Stomach (tissue), 9 donors: ENCODE measurements around the gene SLC16A7. TPM values are rescaled to one million over a fixed set of nuclear protein-coding genes. Genes with fewer than 3 reads are reported as not detected.

Experiments
- DNase-seq, 2 donors: peaks; one replicate each; pipeline versions ENCODE4 v3.0.0 to v3.0.0-alpha.2; 2013 to 2019
- H3K27ac ChIP-seq, 5 donors: fragments of 200-600 bp in 4 of 5; sonication (generic) in 4 of 5; one replicate each; pipeline ENCODE4 v1.5.1; 2013 to 2019; ENCODE audit warnings: mild to moderate bottlenecking in 1 of 5, moderate library complexity in 1 of 5
- H3K27me3 ChIP-seq, 3 donors: fragments of 200-600 bp; sonication (generic); one replicate each; pipeline ENCODE4 v1.5.1; 2017 to 2019; ENCODE audit warnings: mixed run types in 1 of 3
- H3K36me3 ChIP-seq, 4 donors: fragments of 200-600 bp; sonication (generic); 1 replicate in 3 of 4; 2 replicates in 1 of 4; pipeline ENCODE4 v1.5.1; 2016 to 2019
- H3K4me1 ChIP-seq, 4 donors: fragments of 200-600 bp; sonication (generic); one replicate each; pipeline ENCODE4 v1.5.1; 2016 to 2019
- H3K4me3 ChIP-seq, 4 donors: fragments of 200-600 bp; sonication (generic) in 3 of 4; one replicate each; pipeline ENCODE4 v1.5.1; 2016 to 2019; ENCODE audit warnings: mild to moderate bottlenecking in 1 of 4
- H3K9me3 ChIP-seq, 4 donors: fragments of 200-600 bp; sonication (generic); one replicate each; pipeline ENCODE4 v1.5.1; 2016 to 2019
- CTCF ChIP-seq, 7 experiments: fragments of 450-650 bp in 4 of 7; fragments of 200-600 bp in 3 of 7; sonication (generic) in 3 of 7; IDR thresholded peaks; one replicate each; pipeline ENCODE4 v1.5.1; 2016 to 2019; ENCODE audit warnings: antibody characterized with exemption in 7 of 7, control low read depth in 2 of 7, mild to moderate bottlenecking in 1 of 7
- EP300 ChIP-seq: sonication (generic); formaldehyde crosslinking; IDR thresholded peaks from one replicate; pipeline ENCODE4 v1.6.1; 2017; ENCODE audit warnings: antibody characterized with exemption
- POLR2A ChIP-seq, 4 donors: fragments of 450-650 bp; IDR thresholded peaks; one replicate each; pipeline ENCODE4 v1.6.1; 2016; ENCODE audit warnings: antibody characterized with exemption in 4 of 4, control low read depth in 2 of 4, mild to moderate bottlenecking in 1 of 4, moderate library complexity in 1 of 4
- POLR2AphosphoS5 ChIP-seq, 3 donors: sonication (generic); formaldehyde crosslinking; IDR thresholded peaks; one replicate each; pipeline ENCODE4 v1.6.1; 2016; ENCODE audit warnings: antibody characterized with exemption in 3 of 3
- WGBS, 5 donors: extraction: QIAGEN DNeasy Blood & Tissue Kit in 3 of 5; methylation state at CpG; one replicate each; pipeline versions ENCODE4 v1.1.5 to v1.1.7; 2013 to 2018; 5-methylcytosine and 5-hydroxymethylcytosine counted together
- intact Hi-C: fragments of 100-400 bp; cut with DNase I; formaldehyde crosslinking; loops from one replicate; pipeline ENCODE4 v1.15.1; 2023; ENCODE audit warnings: low total_unique reads
- polyA plus RNA-seq, 3 donors: library from polyadenylated mRNA; stranded (reverse); fragments of 200-250 nt; gene quantifications; one replicate each; pipeline ENCODE4 v1.2.3, GENCODE V29; 2013
- total RNA-seq, 5 donors: library from RNA; depleted of rRNA; stranded (reverse); fragments of >200 nt; gene quantifications; one replicate each; pipeline versions ENCODE4 v1.1.0 to v1.2.3, GENCODE V29; 2014 to 2016
- donor health status: healthy with polysubstance abuse.
- donor health status: Bipolar disorder and iron deficiency.
- donor health status: healthy.

The SLC16A7 gene
- total and polyA plus RNA-seq, 8 donors = 1.8 to 150 (median 10.3) TPM

DNA sequence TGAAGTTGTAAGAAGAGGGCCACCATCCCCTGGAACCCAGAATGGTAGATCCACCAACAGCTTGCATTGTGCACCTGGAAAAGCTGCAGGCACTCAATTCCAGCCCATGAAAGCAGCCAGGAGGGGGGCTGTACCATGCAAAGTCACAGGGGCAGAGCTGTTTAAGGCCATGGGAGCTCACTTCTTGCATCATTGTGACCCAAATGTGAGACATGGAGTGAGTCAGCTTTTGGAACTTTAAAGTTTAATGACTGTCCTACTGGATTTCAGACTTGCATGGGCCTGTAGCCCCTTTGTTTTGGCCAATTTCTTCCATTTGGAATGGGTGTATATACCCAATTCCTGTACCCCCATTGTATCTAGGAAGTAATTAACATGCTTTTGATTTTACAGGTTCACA, 50.8 kb downstream of the SLC16A7 start:
- no peak overlapping the region for H3K4me3 ChIP-seq
- no peak overlapping the region for H3K27ac ChIP-seq
- peaks cover 0 to 15% (median 4%) of the 10 kb centered on the region in 4 donors for H3K36me3 ChIP-seq
- H3K27me3 ChIP-seq = no peaks in the 10 kb centered on the region
- intact Hi-C loops = no loop called here
- no peak for DNase-seq
- no peaks in the 10 kb centered on the region for H3K9me3 ChIP-seq
- no peak for TF ChIP-seq EP300
- peaks cover 6 to 22% (median 15%) of the 10 kb centered on the region in 4 donors for H3K4me1 ChIP-seq

GRCh38 chr12:59649203-59649602, 53.4 kb downstream of the SLC16A7 start:
- no peak for TF ChIP-seq POLR2A (IDR thresholded peaks at IDR 0.05)
- TF ChIP-seq POLR2AphosphoS5 (IDR thresholded peaks at IDR 0.05) = peak in 2 of 3 donors; percentile 18 to 43
- no peak for TF ChIP-seq CTCF (IDR thresholded peaks at IDR 0.05)
- no peak for TF ChIP-seq EP300
- H3K27ac ChIP-seq = peak overlapping the region in 2 of 5 donors; percentile 33 to 51
- no peaks in the 10 kb centered on the region for H3K27me3 ChIP-seq
- no peaks in the 10 kb centered on the region for H3K9me3 ChIP-seq
- no peak for DNase-seq
- peaks cover 9 to 41% (median 20%) of the 10 kb centered on the region in 4 donors for H3K4me1 ChIP-seq
- peaks cover 0 to 15% (median 2%) of the 10 kb centered on the region in 4 donors for H3K36me3 ChIP-seq
- 51 to 74% (median 73%) methylated on average over 2 of the region's 2 CpGs for WGBS, 5 donors
- no peak overlapping the region for H3K4me3 ChIP-seq
- intact Hi-C loops = no loop called here

DNA sequence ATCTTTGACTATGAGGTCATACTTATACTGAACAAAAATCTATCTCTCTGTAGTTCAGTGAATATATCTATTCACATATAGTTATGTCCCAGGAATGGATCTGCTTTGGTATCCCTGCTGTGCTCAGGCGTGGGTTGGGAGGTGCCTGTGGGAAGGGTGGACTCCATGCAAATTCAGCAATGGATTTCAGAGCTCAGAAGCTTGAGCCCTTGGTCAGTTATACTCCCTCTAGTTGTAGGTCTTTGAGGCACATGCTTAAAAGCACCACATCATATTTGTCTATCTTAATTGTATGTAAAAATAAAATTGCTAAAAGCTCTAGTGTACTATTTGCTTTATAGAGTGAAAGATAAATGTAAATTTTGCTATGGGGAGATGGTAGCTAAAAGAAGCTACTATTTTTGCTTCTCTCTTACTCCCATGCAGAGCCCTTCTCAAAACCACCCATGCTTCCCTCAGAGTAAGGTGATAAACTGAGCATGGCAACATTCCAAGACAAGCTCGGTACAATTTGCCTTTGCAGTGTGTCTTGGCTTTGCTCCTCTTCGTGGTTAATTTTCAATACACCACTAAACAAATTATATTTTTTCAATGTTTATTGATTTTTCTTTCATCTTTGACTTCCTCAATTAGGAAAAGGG, 54.9 kb downstream of the SLC16A7 start:
- H3K27ac ChIP-seq = peak overlapping the region in 4 of 5 donors; percentile 2 to 63 (median 50)
- no peaks in the 10 kb centered on the region for H3K27me3 ChIP-seq
- H3K4me3 ChIP-seq = no peak overlapping the region
- H3K36me3 ChIP-seq = peaks cover 0 to 14% (median 2%) of the 10 kb centered on the region in 4 donors
- H3K4me1 ChIP-seq = peaks cover 9 to 41% (median 20%) of the 10 kb centered on the region in 4 donors
- no peak for TF ChIP-seq CTCF (IDR thresholded peaks at IDR 0.05)
- no peak for TF ChIP-seq POLR2AphosphoS5 (IDR thresholded peaks at IDR 0.05)
- peak in 1 of 2 donors; percentile 23 for DNase-seq
- intact Hi-C loops = no loop called here
- H3K9me3 ChIP-seq = no peaks in the 10 kb centered on the region
- 35 to 44% (median 39%) methylated on average over 3 of the region's 3 CpGs for WGBS, 5 donors

DNA sequence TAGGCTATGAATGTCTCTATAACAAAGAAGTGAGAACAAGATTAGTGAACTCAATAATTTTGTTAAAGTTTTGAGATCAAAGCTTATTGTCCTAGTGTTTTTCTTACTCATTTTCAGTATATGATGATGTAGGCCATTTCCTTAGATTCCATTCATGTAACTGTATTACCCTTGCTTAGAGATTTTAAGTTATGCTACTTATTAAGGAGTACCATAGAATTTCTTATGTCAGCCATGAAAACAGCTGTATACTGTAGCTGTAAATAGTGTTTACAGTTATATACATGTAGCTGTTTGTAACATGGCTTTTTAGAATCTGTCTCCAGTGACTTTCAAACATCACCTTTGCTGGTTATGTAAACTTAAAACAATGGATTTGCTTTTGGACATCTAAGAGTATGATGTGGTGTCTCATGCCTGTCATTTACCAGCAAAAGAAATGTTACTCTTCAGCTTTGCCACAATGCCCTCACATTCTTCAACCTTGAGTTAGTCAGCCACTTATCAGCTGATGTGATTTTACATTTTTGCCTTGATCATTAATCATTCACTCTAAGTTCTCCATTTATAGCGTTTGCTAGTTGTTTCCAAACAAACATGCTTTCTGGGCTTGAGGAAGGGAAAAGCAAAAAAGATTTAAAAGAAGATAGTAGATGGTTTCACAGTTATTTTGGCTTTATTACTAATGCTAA, 55.5 kb downstream of the SLC16A7 start:
- Histone ChIP-seq H3K27me3 (no peaks in the 10 kb centered on the region), H3K9me3 (no peaks in the 10 kb centered on the region), H3K4me1 (peaks cover 9 to 41% (median 20%) of the 10 kb centered on the region in 4 donors), H3K27ac (peak overlapping the region in 3 of 5 donors; percentile 2 to 61 (median 40)), H3K4me3 (no peak overlapping the region), H3K36me3 (peaks cover 0 to 15% (median under 1%) of the 10 kb centered on the region in 4 donors)
- 11 to 16% (median 13%) methylated on average over 1 of the region's 1 CpG for WGBS, 5 donors
- DNase-seq = peak in 1 of 2 donors; percentile 18
- TF ChIP-seq POLR2AphosphoS5 (IDR thresholded peaks at IDR 0.05) (no peak), POLR2A (IDR thresholded peaks at IDR 0.05) (no peak), CTCF (IDR thresholded peaks at IDR 0.05) (no peak), EP300 (no peak)
- intact Hi-C loops = no loop called here
